Measurements from ENCODE around the gene ABCA2.

Gene ABCA2

DNA sequence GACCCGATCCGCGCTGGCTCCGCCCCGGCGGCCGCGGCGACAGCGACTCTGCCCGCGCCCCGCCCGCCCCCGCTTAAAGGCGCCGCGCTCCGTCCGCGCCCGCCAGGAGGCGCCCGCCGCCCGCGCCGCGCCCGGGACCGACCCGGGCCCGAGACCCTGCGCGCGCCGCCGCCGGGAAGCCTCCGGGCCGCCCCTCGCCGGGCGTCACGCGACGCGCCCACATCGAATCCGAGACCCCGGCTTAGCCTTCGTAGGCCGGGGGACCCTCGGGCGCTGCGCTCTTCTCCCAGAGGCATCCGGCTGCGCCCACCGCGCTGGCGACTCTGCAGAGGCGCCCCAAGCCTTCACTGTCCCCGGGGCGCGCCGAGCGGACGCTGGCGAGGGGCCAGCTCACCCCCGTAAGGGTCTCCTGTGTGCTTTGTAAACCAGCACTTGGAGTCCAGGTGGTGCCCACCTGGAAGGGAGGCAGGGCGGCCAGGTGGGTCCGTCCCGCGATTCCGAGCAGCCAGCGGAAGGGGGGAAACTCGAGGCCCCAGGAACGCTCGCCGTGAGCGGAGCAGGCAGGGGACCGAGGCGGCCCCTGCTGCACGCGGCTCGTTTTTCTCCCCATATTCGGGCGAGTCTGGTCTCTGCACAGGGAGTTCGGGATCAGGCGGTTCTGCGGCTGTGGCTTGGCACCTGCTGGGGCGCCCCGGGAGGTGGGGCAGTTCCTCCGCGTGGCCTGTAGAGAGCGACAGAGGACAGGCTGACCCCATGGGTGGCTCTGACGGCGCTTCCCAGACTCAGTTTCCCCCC is 423 bp upstream of the ABCA2 start:
- peak; percentile 79 for DNase-seq

DNA sequence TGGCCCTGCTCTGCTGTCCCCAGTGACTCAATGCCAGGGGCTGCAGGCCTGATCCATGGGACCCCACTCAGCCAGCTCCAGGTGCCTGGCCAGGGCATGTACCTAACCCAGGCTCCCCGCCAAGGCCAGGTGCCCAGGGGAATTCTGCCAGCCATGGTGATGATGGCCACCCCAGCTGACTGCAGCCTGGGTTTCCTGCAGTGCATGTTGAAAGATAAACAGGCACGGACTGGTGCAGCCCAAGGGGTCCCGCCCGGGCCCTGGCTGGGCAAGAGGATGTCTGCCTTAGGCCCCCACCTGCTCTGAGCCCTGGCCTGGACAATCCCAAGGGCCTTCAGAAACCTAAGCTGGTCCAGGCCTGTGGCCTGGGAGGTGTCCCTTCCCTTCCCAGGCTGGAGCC is 1.2 kb downstream of the ABCA2 start:
- no peak for DNase-seq

DNA sequence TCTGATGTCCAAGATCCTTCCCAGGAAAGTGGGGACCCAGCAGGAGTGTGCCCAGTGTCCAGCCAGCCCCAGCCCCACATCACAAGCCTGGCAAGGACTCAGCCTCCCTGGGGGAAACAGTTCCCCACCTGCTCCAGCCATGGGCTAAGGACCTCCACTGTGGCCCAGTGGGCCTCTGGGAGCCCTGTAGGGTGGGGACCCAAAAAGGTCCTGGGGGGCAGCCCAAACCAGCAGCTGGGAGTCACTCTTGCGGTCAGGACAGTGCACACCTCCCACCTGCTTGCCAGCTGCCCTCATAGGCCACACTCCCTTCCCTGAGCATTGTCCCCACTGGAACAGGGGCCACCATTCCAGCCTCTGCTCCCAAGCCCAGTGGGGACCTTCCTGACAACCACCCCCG is 1.7 kb downstream of the ABCA2 start:
- DNase-seq: no peak

DNA sequence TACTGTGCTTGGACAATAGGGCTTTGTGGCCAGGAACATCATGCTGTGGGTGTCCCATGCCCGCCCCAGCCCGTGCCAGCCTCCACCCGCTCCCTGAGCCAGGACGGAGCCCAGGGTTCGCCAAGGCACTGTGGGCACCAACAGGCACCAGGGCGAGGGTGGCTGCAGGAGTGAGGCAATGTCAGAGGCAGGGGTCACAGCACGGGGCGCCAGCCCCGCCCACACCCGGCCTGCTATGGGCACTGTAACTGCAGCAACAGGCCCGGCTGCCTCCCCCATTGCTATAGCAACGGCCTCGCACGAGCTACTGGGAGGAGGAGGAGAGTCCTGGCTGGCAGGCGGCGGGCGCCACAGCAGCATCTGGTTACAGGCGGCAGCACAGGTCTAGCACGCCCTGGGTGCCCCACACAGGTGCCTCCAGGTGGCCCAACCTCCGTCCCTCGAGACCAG is 2.5 kb downstream of the ABCA2 start:
- DNase-seq: no peak

DNA sequence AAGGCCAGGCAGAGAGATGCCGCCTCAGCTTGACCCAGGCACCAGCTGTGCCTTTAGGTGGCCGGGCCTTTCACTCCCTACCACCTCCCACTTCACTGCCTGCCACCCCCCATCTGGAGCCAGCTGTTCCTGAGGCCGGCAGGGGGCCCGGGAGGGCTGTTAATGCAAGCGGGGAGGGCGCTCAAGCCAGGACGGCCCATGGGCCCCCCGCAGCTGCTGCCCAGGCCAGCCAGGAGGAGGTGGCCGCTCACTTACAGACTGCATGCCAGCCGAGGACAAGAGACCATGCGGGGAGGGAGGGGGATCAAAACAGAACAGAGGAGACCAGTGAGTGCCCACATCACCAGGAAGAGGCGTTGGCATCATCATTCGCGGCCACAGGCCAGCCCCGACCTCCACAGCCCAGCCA is 4.5 kb downstream of the ABCA2 start:
- no peak for DNase-seq

DNA sequence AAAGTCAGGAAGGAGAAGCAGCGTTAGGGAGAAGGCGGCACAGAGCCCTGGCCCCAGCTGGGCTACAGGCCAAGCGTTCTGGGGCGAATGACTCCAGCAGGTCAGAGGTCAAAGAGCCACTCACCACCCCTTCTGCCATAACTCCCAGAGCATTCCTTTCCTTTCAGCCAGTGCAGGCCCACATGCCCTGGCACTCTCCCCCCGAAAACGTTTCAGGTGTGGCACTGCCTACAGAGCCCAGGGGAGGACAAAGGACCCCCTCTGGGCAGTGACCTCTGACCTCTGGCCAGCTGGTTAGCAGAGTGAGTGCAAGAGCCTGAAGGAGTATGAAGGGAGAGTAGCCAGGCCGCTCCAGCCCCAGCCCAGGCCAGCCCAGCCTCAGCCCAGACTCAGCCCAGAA is 4.9 kb downstream of the ABCA2 start:
- no peak for DNase-seq

DNA sequence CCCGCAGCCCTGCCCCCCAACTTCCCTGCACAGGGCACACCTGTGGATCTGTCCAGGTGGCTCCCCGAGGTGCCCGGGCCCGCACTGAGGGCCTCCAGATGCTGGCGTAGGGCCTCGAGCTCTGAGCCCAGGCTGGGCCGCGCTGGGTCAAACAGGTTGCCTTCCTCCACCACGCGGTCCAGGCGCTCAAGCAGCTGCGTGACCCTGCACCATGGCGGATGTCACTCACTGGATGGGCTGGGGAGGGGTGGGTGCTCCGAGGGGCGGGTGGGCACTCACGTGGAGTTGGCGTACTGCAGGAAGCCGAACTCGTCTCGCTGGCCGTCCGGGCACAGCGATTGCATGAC is 5.4 kb downstream of the ABCA2 start:
- DNase-seq: no peak

DNA sequence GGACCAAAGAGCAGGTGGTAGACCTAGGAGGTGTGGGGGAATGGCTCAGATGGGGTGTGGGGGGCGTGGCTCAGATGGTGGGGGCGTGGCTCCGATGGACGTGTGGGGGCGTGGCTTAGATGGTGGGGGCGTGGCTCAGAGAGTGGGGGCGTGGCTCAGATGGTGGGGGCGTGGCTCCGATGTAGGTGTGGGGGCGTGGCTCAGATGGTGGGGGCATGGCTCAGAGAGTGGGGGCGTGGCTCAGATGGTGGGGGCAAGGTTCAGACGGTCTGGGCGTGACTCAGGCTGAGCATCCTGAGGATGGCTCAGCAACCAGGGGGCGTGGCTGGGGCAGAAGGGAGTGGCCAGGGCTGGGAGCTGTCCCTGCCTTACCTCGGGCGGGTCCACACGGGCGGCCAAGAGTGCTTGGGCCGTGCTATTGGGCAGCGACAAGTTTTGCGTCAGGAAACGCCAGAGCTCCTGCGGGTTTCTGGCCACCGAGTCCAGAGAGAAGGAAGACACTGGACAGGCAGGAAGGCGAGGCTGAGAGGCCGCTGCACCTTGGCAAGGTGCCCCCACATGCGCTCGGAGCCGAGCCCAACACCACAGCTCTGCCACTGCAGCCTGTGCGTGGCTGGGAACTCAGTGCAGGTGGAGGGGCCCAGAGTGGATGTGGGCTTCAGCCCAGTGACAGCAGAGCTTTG is 5.9 kb downstream of the ABCA2 start:
- peak; percentile 91 for DNase-seq

DNA sequence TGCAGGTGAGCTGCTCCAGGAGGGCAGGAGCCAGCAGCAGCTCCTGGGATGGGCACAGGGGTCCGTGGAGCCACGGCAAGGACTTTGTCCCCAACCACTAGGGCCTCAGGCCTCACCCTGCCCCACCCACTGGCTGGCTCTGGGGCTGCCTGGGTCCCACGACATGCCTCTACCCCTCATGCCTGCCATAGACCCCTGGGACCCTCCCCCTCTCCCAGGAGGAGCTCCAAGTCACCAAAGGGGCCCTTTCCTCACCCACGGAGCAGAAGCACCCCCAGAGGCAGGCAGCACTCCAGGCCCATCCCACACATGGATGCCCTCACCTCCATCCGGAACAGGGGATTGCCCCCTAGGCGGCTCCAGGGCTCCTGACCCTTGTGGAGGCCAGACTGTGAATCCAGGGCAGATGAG is 6.5 kb downstream of the ABCA2 start:
- no peak for DNase-seq

DNA sequence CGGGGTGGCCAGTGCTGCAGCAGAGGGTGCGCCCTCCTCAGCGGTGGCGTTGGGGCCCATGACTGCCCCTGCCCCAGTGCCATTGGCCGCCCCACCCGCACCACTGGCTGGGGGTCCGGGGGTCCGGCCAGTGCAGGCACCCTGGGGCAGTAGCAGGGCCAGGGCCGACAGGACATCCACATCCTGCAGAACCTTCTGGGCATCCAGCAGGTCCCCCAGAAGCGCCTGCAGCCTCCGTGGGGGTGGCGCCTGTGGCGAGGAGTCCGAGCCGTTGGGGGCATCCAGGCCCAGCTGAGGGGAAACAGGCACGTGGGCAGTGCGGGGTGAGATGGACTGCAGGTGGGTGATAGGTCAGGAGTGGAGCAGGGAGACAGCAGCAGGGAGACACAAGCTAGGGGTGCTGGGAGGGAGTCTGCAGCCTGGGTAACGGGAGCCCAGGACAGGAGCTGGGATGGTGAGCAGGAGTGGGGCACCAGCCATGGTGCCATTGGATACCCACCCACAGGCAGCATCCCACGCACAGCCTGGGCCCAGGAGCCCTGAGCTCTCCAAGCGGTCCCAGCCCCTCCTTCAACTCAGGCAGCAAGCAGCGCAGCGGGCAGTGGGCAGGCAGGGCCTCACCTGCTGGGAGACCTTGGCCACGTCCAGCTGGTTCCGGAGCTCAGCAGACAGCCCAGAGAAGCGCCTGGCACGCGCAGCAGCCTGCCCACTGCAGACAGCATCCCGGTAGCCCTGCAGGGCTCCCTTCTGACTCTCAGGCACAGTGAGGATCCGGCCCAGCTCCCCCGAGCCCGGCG is 7.1 kb downstream of the ABCA2 start:
- DNase-seq: no peak

DNA sequence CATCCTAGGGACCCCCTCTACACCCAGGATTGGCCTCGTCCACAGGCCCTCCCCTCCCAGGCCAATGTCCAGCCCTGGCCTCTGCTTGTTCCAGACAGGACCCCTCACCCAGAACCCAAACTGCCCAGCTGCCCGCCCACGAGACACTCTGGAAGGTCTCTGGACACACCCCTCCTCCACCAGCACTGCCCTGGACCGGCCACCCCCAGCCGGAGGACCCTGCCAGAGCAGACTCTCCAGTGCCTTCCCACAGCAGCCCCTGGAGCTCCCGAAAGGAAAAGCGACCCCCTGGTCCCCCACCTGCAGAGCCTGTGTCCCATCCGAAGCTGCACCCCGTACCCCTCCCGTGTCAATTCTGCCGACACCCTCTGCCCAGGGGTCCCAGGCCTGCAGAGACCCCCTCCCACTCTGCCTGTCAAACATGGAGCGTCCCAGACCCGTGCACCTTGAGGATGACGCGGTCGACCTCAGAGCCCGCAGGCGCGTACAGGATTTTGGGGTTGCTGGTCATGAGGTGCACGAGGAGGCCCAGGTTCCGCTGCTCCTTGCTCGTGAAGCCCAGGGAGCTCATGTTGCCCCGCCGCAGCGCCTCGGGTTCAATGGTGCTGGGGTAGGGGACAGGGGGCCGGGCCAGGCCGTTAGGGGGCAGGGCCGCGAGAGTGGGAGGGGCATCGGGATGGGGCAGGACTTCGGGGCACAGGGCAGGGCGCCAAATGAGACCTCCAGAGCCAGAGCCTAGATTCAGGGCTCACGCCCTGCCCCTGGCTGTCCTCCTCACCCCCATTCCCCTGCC is 8.0 kb downstream of the ABCA2 start:
- DNase-seq: no peak

DNA sequence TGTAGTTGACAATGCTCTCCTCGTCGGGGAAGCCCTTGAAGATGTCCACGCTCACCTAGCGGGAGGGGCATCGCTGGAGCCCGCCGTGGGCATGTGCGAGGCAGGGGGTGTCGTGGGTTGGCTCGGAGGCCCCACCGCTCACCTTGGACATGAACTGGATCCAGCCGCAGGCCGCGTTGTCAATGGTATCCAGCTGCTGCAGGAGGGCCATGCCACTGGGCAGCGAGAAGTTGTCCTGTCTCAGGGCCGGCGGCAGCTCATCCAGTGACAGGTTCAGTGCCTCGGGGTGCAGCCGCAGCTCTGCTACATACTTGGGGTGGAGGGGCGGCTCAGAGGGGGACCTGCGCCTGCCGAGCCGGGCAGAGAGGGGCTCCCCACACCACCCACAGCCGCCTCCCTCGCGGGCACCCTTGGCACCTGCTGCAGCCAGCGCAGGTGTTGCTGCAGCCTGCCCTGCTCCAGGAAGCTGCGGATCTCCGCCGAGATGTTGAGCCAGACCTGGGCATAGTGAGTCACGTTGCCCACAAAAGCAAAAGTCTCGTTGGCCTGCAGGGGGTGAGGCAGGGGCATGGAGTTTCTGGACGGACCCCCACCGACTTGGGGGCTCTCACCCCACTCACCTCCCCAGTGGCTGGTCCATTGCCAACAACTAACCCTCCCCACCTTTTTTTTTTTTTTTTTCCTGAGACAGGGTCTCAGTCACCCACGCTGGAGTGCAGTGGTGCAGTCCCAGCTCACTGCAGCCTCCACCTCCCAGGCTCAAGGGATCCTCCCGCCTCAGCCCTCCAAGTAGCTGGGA is 9.1 kb downstream of the ABCA2 start:
- DNase-seq: no peak

DNA sequence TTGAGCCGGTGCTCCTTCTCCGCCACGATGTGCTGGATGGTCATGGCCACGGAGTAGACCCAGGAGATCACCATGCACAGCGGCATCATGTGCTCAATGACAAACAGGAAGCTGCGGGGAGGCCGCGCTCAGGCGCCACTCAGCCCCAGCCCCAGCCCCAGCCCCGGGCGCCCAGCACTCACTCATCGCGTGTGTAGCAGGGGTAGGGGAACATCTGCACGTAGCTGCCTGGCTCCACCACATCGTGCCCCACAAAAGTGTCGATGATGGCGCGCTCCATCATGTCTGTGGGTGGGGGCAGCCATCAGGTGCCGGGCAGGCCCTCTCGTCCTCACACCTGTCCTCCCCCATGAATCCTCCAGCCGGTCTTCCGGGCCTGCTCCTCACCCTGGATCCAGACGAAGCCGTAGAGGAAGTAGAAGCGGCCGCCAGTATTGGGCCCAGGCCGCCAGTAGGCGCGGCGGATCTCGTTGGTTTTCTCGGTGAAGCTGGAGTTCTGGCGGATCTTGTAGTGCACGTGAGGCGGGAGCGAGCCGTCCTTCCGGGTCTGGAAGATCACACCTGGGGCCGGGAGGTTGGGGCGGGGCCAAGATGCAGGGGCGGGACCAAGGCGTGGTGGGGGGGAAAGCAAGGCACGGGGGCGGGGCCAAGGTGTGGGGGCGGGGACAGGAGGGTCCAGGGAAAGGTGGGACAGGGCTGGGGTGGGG is 10.1 kb downstream of the ABCA2 start:
- no peak for DNase-seq

DNA sequence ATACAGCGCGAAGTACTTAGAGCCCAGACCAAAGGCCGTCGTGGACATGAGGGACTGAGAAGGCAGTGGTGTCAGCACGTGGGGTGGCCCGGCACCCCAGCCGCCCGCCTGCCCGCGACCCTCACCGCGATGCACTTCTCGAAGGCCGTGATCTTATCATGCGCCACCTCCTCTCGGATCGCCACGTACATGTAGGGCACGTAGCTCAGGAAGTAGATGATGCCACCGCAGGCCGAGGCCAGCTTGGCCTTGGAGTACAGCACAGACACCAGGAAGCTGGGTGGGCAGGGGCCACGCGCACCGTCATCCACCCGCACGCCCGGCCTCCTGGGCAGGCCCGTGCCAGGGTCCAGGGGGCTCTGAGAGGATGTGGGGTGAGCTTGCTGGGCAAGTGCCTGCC is 11.0 kb downstream of the ABCA2 start:
- DNase-seq: no peak

DNA sequence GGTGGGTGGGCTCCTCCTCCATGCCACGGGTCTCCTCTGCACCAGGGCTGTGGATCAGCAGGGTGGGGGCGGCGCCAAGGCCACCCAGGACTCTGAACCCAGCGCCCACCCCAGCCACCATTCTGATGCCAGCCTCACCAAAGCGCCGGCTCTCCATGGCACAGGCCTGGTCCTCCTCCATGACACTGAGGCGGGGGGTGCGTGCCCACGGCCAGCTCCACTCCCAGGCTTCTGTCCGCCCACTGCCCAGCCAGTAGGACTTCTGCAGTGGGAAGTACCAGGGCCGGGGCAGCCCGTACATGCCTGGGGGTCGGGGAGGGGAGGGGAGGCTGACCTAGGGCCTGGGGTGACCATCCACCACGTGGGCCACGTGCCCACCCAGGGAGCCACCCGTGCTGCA is 11.6 kb downstream of the ABCA2 start:
- DNase-seq: no peak

DNA sequence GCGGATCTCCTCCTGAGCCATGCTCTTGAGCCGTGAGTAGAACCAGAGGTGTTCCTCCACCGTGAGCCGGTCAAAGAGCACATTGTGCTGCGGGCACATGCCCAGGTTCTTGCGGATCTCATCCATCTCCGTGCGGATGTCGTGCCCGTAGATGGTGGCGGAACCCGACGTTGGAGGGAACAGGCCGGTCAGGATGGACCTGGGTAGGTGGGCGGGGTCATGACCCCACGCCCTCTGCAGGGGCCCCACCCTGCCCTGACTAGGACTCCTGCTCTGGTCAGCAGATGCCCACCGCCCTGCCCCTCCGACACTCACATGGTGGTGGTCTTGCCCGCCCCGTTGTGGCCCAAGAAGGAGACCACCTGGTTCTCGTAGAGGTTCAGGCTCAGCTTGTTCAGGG is 12.1 kb downstream of the ABCA2 start:
- no peak for DNase-seq

DNA sequence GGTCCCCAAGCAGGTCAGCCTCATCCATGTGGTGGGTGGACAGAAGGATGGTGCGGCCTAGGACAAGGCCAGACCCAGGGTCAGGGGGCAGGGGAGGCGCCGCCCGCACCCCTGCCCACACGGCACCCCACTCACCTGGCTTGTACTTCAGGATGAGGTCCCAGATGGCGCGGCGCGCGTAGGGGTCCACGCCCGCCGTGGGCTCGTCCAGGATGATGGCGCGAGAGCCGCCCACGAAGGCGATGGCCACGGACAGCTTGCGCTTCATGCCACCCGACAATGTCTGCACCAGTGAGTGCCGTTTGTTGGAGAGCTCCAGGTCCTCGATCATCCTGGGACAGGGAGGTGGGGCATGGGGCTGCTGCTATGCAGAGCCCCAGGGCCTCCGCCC is 12.5 kb downstream of the ABCA2 start:
- DNase-seq: no peak

DNA sequence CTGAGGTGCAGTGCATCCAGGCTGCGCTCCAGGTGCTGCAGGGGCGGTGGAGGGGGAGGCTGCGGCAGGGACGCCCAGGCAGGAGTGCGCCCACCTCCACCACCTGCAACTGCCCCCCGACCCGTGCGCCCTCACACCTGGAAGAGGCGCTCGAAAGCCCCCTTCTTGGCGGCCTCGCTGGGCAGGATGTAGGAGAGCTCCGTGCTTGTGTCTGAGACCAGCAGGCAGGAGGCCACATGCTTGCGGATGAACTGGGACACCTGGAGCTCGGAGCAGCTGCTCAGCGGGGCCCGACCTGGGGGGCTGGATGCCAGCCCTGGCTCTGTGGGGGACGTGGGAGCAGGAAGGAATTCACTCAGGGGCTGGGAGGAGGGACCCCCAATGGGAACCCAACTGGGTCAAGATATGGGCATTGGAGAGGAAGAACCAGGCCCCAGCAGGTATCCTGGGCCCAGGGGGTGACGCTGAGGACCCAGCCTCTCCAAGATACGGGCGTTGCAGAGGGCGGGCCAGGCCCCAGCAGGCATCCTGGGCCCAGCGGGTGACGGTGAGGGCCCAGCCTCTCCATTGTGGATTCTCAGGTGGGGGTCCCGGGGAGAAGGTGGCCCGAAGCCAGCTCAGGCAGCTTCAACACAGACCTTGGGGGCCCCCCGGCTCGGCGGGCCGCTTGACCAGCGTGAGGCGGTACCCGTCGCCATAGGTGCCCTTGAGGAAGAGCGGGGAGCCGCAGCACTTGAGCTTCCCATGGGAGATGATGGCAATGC is 13.1 kb downstream of the ABCA2 start:
- DNase-seq: no peak

DNA sequence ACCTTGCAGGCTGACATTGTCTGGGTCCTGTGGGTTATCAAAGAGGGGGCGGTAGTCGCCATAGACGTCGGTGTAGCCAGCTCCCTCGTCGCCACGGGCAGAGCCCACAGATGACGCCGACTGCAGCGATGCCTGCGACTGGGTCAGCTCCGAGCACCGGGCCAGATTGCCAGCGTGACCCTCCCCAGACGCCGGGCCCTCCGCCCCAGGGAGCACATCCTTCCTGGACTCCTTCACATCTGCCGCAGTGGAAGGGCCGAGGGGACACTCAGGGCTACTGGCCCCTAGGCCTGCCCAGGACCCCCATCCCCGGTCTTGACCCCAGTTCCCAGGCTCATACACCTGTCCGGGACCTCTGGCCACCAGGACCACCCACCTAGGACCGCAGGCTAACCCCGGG is 13.9 kb downstream of the ABCA2 start:
- no peak for DNase-seq

DNA sequence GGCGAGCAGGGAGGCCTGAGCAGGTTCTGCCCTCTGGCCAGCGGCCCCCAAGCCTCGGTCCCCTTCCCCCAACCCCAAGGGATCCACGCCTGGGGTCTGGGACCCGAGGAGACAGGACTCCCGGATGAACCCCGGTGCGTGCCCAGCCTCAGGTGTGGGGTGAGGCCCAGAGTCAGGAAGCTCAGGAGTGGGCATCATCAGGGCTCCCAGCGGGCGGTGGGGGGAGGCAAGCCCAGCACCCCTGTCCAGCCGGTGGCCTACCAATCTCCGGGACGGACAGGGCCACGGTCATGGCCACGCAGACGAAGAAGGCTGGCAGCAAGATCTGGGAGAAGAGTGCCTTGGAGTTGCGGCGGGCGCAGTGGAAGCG is 14.5 kb downstream of the ABCA2 start:
- DNase-seq: no peak

All from stimulated activated CD8-positive, alpha-beta memory T cell treated with anti-CD3 and anti-CD28 coated beads, Interleukin-4, amount 100 ng/mL, for 48 hours (primary cell).